HAP-1 (cell line): ENCODE measurements around the gene IGSF6.
"Not testable (repeated sequence)": the region's sequence is repeated elsewhere in the genome, so short reads cannot be mapped to it uniquely, and the experiment has no call there.

Source experiments
- DNase-seq, 2 experiments: peaks; one replicate each; pipeline ENCODE4 v3.0.0-alpha.2; 2016 to 2020; ENCODE audit warnings: low spot score in 2 of 2
- H3K27me3 ChIP-seq: fragments of 250-450 bp; sonication (Bioruptor Pico); 2 replicates; pipeline ENCODE4 v1.5.1; 2020; ENCODE audit warnings: low read depth, mild to moderate bottlenecking, moderate library complexity
- H3K36me3 ChIP-seq: fragments of 250-450 bp; sonication (Bioruptor Pico); replicated peaks from 2 replicates; pipeline ENCODE4 v1.5.1; 2020; ENCODE audit warnings: mild to moderate bottlenecking
- H3K4me1 ChIP-seq: fragments of 250-450 bp; sonication (Bioruptor Pico); 2 replicates; pipeline ENCODE4 v1.5.1; 2020; ENCODE audit warnings: mild to moderate bottlenecking
- H3K4me3 ChIP-seq: fragments of 250-450 bp; sonication (Bioruptor Pico); 2 replicates; pipeline ENCODE4 v1.5.1; 2020; ENCODE audit warnings: mild to moderate bottlenecking, moderate library complexity
- H3K9me3 ChIP-seq: fragments of 250-450 bp; sonication (Bioruptor Pico); 2 replicates; pipeline ENCODE4 v1.5.1; 2020; ENCODE audit warnings: mild to moderate bottlenecking, moderate library complexity
- in situ Hi-C: fragments of 300-500 bp; cut with MboI; formaldehyde crosslinking; loops from 3 replicates; pipeline ENCODE4 v1.14.3; 2020; ENCODE audit warnings: low sequenced_read_pairs, inconsistent platforms, mixed read lengths

IGSF6 gene

GRCh38 chr16:21652453-21652852 lies at the start of gene IGSF6:
Gene IGSF6, minus strand, starts transcription at chr16:21652608. Its CDS starts 10 bp downstream, at chr16:21652598.
- DNase-seq, result no peak
- in situ Hi-C loops, result no loop called here

GRCh38 chr16:21701271-21701670 lies 48.9 kb upstream of the IGSF6 start:
- H3K27me3 ChIP-seq, result peaks cover 3% of the 10 kb centered on the region; the same call in 1 of the 2 replicates
- H3K4me3 ChIP-seq, result no peak overlapping the region
- no peak for DNase-seq
- in situ Hi-C loops, result no loop called here
- no peaks in the 10 kb centered on the region for H3K4me1 ChIP-seq
- no peaks in the 10 kb centered on the region for H3K9me3 ChIP-seq
- H3K36me3 ChIP-seq, result no peaks in the 10 kb centered on the region

More at GRCh38 chr16:21652453-21652852, at the start of gene IGSF6:
- Histone ChIP-seq H3K4me1 (no peaks in the 10 kb centered on the region), H3K4me3 (no peak within 1 kb of the TSS), H3K36me3 (peaks cover 7% of the 10 kb centered on the region; the same call in 1 of the 2 replicates), H3K27me3 (no peaks in the 10 kb centered on the region), H3K9me3 (no peaks in the 10 kb centered on the region)

- H3K36me3 ChIP-seq, result no peaks in the 10 kb centered on the region
- no peak overlapping the region for H3K4me3 ChIP-seq
- DNase-seq, result no peak
- in situ Hi-C loops, result no loop called here
- H3K9me3 ChIP-seq, result no peaks in the 10 kb centered on the region
- H3K4me1 ChIP-seq, result no peaks in the 10 kb centered on the region
- peaks cover 3% of the 10 kb centered on the region; the same call in 1 of the 2 replicates for H3K27me3 ChIP-seq
These were observed 46.0 kb upstream of the IGSF6 start for GRCh38 chr16:21698169-21699032.

GRCh38 chr16:21697032-21697431 lies 44.6 kb upstream of the IGSF6 start:
- Histone ChIP-seq H3K4me3 (no peak overlapping the region), H3K36me3 (no peaks in the 10 kb centered on the region), H3K27me3 (peaks cover 3% of the 10 kb centered on the region; the same call in 1 of the 2 replicates), H3K9me3 (no peaks in the 10 kb centered on the region), H3K4me1 (no peaks in the 10 kb centered on the region)
- no peak for DNase-seq
- in situ Hi-C loops, result no loop called here

GRCh38 chr16:21694609-21695008 lies 42.2 kb upstream of the IGSF6 start:
- Histone ChIP-seq H3K4me1 (no peaks in the 10 kb centered on the region), H3K9me3 (no peaks in the 10 kb centered on the region), H3K36me3 (no peaks in the 10 kb centered on the region), H3K4me3 (no peak overlapping the region), H3K27me3 (peaks cover 3% of the 10 kb centered on the region; the same call in 1 of the 2 replicates)
- in situ Hi-C loops, result no loop called here
- no peak for DNase-seq

- in situ Hi-C loops, H3K27me3 ChIP-seq: not testable (repeated sequence)
These were observed 38.6 kb upstream of the IGSF6 start for GRCh38 chr16:21690967-21691366.

GRCh38 chr16:21689107-21689506 lies 36.7 kb upstream of the IGSF6 start:
- no peaks in the 10 kb centered on the region for H3K9me3 ChIP-seq
- no peak for DNase-seq
- H3K27me3 ChIP-seq, result no peaks in the 10 kb centered on the region
- H3K4me3 ChIP-seq, result no peak overlapping the region
- in situ Hi-C loops, result no loop called here
- no peaks in the 10 kb centered on the region for H3K4me1 ChIP-seq
- no peaks in the 10 kb centered on the region for H3K36me3 ChIP-seq

More at GRCh38 chr16:21690967-21691366, 38.6 kb upstream of the IGSF6 start:
- not testable (repeated sequence) for H3K4me3 ChIP-seq, H3K4me1 ChIP-seq, H3K9me3 ChIP-seq, DNase-seq, H3K36me3 ChIP-seq

- DNase-seq, result peak in 1 of 2 experiments; percentile 37
- Histone ChIP-seq H3K4me3 (no peak overlapping the region), H3K36me3 (no peaks in the 10 kb centered on the region), H3K9me3 (no peaks in the 10 kb centered on the region), H3K27me3 (no peaks in the 10 kb centered on the region), H3K4me1 (no peaks in the 10 kb centered on the region)
- in situ Hi-C loops, result no loop called here
These were observed 32.6 kb upstream of the IGSF6 start for GRCh38 chr16:21685034-21685455.

- no peaks in the 10 kb centered on the region for H3K4me1 ChIP-seq
- in situ Hi-C loops, result no loop called here
- H3K36me3 ChIP-seq, result no peaks in the 10 kb centered on the region
- no peaks in the 10 kb centered on the region for H3K9me3 ChIP-seq
- no peak overlapping the region for H3K4me3 ChIP-seq
- DNase-seq, result peak; percentile 9 to 65
- H3K27me3 ChIP-seq, result no peaks in the 10 kb centered on the region; the same call in 1 of the 2 replicates
These were observed 31.8 kb upstream of the IGSF6 start for GRCh38 chr16:21684199-21684598.

- in situ Hi-C loops, result no loop called here
- Histone ChIP-seq H3K36me3 (no peaks in the 10 kb centered on the region), H3K27me3 (peaks cover 4% of the 10 kb centered on the region; the same call in 1 of the 2 replicates), H3K9me3 (no peaks in the 10 kb centered on the region), H3K4me3 (no peak overlapping the region), H3K4me1 (no peaks in the 10 kb centered on the region)
- no peak for DNase-seq
These were observed 30.8 kb upstream of the IGSF6 start for GRCh38 chr16:21683184-21683583.

GRCh38 chr16:21680714-21681113 lies 28.3 kb upstream of the IGSF6 start:
- DNase-seq, H3K27me3 ChIP-seq, H3K4me3 ChIP-seq, H3K4me1 ChIP-seq, H3K36me3 ChIP-seq, H3K9me3 ChIP-seq, in situ Hi-C loops: not testable (repeated sequence)

GRCh38 chr16:21674456-21674855 lies 22.0 kb upstream of the IGSF6 start:
- H3K9me3 ChIP-seq, H3K4me3 ChIP-seq, H3K27me3 ChIP-seq, H3K36me3 ChIP-seq, H3K4me1 ChIP-seq, DNase-seq, in situ Hi-C loops: not testable (repeated sequence)

- no peak for DNase-seq
- no peaks in the 10 kb centered on the region for H3K27me3 ChIP-seq
- no peaks in the 10 kb centered on the region for H3K4me1 ChIP-seq
- H3K36me3 ChIP-seq, result no peaks in the 10 kb centered on the region
- no peak overlapping the region for H3K4me3 ChIP-seq
- peaks cover 4% of the 10 kb centered on the region for H3K9me3 ChIP-seq
- in situ Hi-C loops, result no loop called here
These were observed 21.1 kb upstream of the IGSF6 start for GRCh38 chr16:21673469-21673868.

GRCh38 chr16:21667575-21667974 lies 15.2 kb upstream of the IGSF6 start:
- Histone ChIP-seq H3K27me3 (no peaks in the 10 kb centered on the region), H3K4me3 (no peak overlapping the region), H3K9me3 (peaks cover 3% of the 10 kb centered on the region; the same call in 1 of the 2 replicates), H3K4me1 (peaks cover 9% of the 10 kb centered on the region), H3K36me3 (no peaks in the 10 kb centered on the region)
- in situ Hi-C loops, result no loop called here
- DNase-seq, result no peak
